Muscle layer of duodenum (tissue), 2 donors: ENCODE measurements around the gene CHRM5.
"Not testable (repeated sequence)": the region's sequence is repeated elsewhere in the genome, so short reads cannot be mapped to it uniquely, and the experiment has no call there.

ENCODE experiments used
- H3K27ac ChIP-seq: one replicate; pipeline ENCODE4 v1.7.0; 2013; ENCODE audit warnings: mild to moderate bottlenecking, low read length
- H3K27me3 ChIP-seq: one replicate; pipeline ENCODE4 v1.7.0; 2013; ENCODE audit warnings: low read depth, mild to moderate bottlenecking, control low read depth, low read length
- H3K36me3 ChIP-seq, 2 donors: one replicate each; pipeline ENCODE4 v1.7.0; 2013; ENCODE audit warnings: low read length in 2 of 2, control low read depth in 1 of 2, mild to moderate bottlenecking in 1 of 2; ENCODE audit not compliant: insufficient read depth in 2 of 2, control insufficient read depth in 1 of 2
- H3K4me1 ChIP-seq, 2 donors: one replicate each; pipeline ENCODE4 v1.7.0; 2013; ENCODE audit warnings: low read length in 2 of 2, mild to moderate bottlenecking in 2 of 2, control low read depth in 1 of 2, moderate library complexity in 1 of 2; ENCODE audit not compliant: insufficient read depth in 2 of 2, control insufficient read depth in 1 of 2
- H3K4me3 ChIP-seq, 2 donors: one replicate each; pipeline ENCODE4 v1.7.0; 2013; ENCODE audit warnings: low read length in 2 of 2, low read depth in 1 of 2, mild to moderate bottlenecking in 1 of 2
- H3K9me3 ChIP-seq, 2 donors: one replicate each; pipeline ENCODE4 v1.7.0; 2013; ENCODE audit warnings: low read length in 2 of 2, control low read depth in 1 of 2, mild to moderate bottlenecking in 1 of 2; ENCODE audit not compliant: control insufficient read depth in 1 of 2
- donor health status: healthy.

CHRM5 gene

GRCh38 chr15:34046471-34047145 is 78.3 kb downstream of the CHRM5 start:
- H3K27ac ChIP-seq, result no peak overlapping the region
- H3K27me3 ChIP-seq, result no peaks in the 10 kb centered on the region
- H3K36me3 ChIP-seq, result no peaks in the 10 kb centered on the region
- peaks cover 0 to 17% of the 10 kb centered on the region in 2 donors for H3K9me3 ChIP-seq
- no peaks in the 10 kb centered on the region for H3K4me1 ChIP-seq
- H3K4me3 ChIP-seq, result no peak overlapping the region

DNA sequence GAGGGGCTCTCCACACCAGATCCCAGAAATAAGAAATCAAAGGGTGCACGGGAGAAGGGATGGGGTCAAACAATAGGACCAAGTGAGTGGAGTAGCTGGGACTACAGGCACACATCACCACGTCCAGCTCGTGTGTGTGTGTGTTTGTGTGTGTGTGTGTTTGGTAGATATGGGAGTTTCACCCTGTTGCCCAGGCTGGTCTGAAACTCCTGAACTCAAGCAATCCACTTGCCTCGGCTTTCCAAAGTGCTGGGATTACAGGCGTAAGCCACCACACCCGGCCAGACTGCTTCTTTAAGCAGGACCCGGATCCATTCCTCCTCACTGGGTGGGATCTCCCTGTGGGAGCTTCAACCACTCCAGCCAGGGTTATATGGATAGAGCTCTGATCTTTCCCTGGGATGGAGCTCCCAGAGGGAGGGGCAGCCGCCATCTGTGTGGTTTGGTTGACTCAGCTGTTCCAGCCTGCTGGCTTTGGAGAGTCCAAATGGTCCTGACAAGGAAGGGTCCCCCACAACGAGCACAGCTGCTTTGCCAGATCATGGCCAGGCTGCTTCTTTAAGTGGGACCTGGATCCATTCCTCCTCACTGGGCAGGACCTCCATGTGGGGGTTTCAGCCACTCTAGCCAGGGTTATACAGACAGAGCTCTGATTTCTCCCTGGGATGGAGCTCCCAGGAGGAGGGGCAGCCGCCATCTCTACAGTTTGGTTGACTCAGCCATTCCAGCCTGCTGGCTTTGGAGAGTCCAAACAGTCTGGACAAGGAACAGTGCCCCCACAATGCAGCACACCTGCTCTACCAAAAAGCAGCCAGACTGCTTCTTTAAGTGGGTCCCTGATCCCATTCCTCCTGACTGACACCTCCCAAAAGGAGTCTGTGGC is 79.8 kb downstream of the CHRM5 start:
- no peak overlapping the region for H3K27ac ChIP-seq
- no peak overlapping the region for H3K4me3 ChIP-seq
- no peaks in the 10 kb centered on the region for H3K4me1 ChIP-seq
- no peaks in the 10 kb centered on the region for H3K36me3 ChIP-seq
- no peaks in the 10 kb centered on the region for H3K27me3 ChIP-seq
- peaks cover 0 to 21% of the 10 kb centered on the region in 2 donors for H3K9me3 ChIP-seq

DNA sequence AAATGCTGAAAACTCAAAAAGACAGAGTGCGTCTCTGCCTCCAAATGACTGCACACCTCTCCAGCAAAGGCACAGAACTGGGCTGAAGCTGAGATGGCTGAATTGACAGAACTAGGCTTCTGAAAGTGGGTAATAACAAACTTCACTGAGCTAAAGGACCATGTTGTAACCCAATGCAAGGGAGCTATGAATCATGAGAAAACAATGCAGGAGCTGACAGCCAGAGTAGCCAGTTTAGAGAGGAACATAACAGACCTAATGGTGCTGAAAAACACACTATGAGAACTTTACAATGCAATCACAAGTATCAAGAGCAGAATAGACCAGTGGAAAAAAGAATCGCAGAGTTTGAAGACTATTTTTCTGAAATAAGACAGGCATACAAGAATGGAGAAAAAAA is 80.8 kb downstream of the CHRM5 start:
- H3K4me3 ChIP-seq, result no peak overlapping the region

GRCh38 chr15:34050385-34050784 is 82.1 kb downstream of the CHRM5 start:
- not testable (repeated sequence) for H3K27ac ChIP-seq, H3K36me3 ChIP-seq, H3K27me3 ChIP-seq, H3K4me1 ChIP-seq, H3K4me3 ChIP-seq
- H3K9me3 ChIP-seq, result peaks cover 0 to 21% of the 10 kb centered on the region in 2 donors

More for the DNA sequence above, 80.8 kb downstream of the CHRM5 start:
- no peaks in the 10 kb centered on the region for H3K27me3 ChIP-seq
- H3K4me1 ChIP-seq, result no peaks in the 10 kb centered on the region
- no peaks in the 10 kb centered on the region for H3K36me3 ChIP-seq
- H3K27ac ChIP-seq, result no peak overlapping the region
- peaks cover 0 to 21% of the 10 kb centered on the region in 2 donors for H3K9me3 ChIP-seq

DNA sequence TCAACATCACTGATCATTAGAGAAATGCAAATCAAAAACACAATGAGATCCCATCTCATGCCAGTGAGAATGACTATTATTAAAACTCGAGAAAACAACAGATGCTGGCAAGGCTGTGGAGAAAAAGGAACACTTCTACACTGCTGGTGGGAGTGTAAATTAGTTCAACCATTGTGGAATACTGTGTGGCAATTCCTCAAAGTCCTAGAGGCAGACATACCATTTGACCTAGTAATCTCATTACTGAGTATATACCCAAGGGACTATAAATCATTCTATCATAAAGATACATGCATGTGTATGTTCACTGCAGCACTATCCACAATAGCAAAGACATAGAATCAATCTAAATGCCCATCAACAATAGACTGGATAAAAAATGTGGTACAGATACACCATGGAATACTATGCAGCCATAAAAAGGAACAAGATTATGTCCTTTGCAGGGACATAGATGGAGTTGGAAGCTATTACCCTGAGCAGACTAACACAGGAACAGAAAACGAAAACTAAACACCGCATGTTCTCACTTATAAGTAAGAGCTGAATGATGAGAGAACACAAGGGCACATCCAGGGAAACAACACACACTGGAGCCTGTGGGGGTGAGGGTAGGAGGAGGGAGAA is 85.9 kb downstream of the CHRM5 start:
- Histone ChIP-seq H3K27ac (no peak overlapping the region), H3K27me3 (no peaks in the 10 kb centered on the region), H3K36me3 (no peaks in the 10 kb centered on the region), H3K9me3 (peaks cover 0 to 19% of the 10 kb centered on the region in 2 donors), H3K4me3 (no peak overlapping the region), H3K4me1 (no peaks in the 10 kb centered on the region)

GRCh38 chr15:34055868-34056595 is 87.7 kb downstream of the CHRM5 start:
- Histone ChIP-seq H3K36me3 (no peaks in the 10 kb centered on the region), H3K4me3 (no peak overlapping the region), H3K9me3 (peaks cover 0 to 7% of the 10 kb centered on the region in 2 donors), H3K4me1 (no peaks in the 10 kb centered on the region), H3K27me3 (no peaks in the 10 kb centered on the region), H3K27ac (no peak overlapping the region)

- Histone ChIP-seq H3K4me1 (no peaks in the 10 kb centered on the region), H3K9me3 (peaks cover 0 to 2% of the 10 kb centered on the region in 2 donors), H3K4me3 (no peak overlapping the region), H3K36me3 (no peaks in the 10 kb centered on the region), H3K27me3 (no peaks in the 10 kb centered on the region), H3K27ac (no peak overlapping the region)
These were observed 88.6 kb downstream of the CHRM5 start for GRCh38 chr15:34056911-34057310.

- H3K27ac ChIP-seq, result no peak overlapping the region
- no peaks in the 10 kb centered on the region for H3K4me1 ChIP-seq
- H3K36me3 ChIP-seq, result no peaks in the 10 kb centered on the region
- no peak overlapping the region for H3K4me3 ChIP-seq
- H3K9me3 ChIP-seq, result no peaks in the 10 kb centered on the region
- no peaks in the 10 kb centered on the region for H3K27me3 ChIP-seq
These were observed 91.2 kb downstream of the CHRM5 start for GRCh38 chr15:34059476-34059875.

- H3K36me3 ChIP-seq, result no peaks in the 10 kb centered on the region
- H3K4me3 ChIP-seq, result no peak overlapping the region
These were observed 91.6 kb downstream of the CHRM5 start for GRCh38 chr15:34059946-34060345.

DNA sequence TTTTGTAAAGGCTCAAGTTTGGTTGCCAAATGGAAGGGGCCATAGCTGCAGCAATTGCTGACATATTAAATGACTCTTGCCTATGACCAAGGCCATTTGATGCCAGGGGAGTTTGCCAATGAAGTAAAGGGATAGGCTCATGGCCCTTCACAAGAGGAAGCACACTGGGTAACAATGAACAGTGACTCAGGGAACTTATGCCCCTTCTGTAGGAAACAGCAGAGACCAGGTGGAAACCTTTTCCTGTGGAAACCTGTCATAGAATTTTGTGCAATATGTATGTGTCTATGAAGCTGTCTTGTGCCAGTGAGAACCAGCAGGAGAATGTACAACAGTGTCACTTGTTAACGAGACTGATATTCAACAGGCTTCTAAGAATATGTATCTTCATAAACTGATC is 96.1 kb downstream of the CHRM5 start:
- Histone ChIP-seq H3K27me3 (no peaks in the 10 kb centered on the region), H3K4me1 (no peaks in the 10 kb centered on the region), H3K36me3 (no peaks in the 10 kb centered on the region), H3K4me3 (no peak overlapping the region), H3K9me3 (no peaks in the 10 kb centered on the region), H3K27ac (no peak overlapping the region)

More at GRCh38 chr15:34059946-34060345, 91.6 kb downstream of the CHRM5 start:
- no peaks in the 10 kb centered on the region for H3K4me1 ChIP-seq
- H3K27me3 ChIP-seq, result no peaks in the 10 kb centered on the region
- H3K27ac ChIP-seq, result no peak overlapping the region
- H3K9me3 ChIP-seq, result no peaks in the 10 kb centered on the region

- Histone ChIP-seq H3K27me3 (no peaks in the 10 kb centered on the region), H3K36me3 (no peaks in the 10 kb centered on the region), H3K27ac (no peak overlapping the region), H3K9me3 (no peaks in the 10 kb centered on the region), H3K4me1 (no peaks in the 10 kb centered on the region), H3K4me3 (no peak overlapping the region)
These were observed 97.0 kb downstream of the CHRM5 start for GRCh38 chr15:34065261-34065660.
